GM12875 (cell line): ENCODE measurements around the gene PHF2.
A peak's percentile ranks its signal among the peaks of the same experiment; 100 is the strongest.

Source experiments
- H3K4me3 ChIP-seq: one replicate; pipeline ENCODE4 v1.5.1; 2011; ENCODE audit warnings: low read depth, low read length, control low read depth
- TF ChIP-seq, protein P1 (sequence below): IDR thresholded peaks from 2 replicates; pipeline ENCODE4 v1.5.1; 2011; ENCODE audit warnings: low read depth, mild to moderate bottlenecking, control low read depth, inconsistent platforms, low read length, moderate library complexity, borderline replicate concordance; ENCODE audit not compliant: insufficient read depth

PHF2 gene

DNA sequence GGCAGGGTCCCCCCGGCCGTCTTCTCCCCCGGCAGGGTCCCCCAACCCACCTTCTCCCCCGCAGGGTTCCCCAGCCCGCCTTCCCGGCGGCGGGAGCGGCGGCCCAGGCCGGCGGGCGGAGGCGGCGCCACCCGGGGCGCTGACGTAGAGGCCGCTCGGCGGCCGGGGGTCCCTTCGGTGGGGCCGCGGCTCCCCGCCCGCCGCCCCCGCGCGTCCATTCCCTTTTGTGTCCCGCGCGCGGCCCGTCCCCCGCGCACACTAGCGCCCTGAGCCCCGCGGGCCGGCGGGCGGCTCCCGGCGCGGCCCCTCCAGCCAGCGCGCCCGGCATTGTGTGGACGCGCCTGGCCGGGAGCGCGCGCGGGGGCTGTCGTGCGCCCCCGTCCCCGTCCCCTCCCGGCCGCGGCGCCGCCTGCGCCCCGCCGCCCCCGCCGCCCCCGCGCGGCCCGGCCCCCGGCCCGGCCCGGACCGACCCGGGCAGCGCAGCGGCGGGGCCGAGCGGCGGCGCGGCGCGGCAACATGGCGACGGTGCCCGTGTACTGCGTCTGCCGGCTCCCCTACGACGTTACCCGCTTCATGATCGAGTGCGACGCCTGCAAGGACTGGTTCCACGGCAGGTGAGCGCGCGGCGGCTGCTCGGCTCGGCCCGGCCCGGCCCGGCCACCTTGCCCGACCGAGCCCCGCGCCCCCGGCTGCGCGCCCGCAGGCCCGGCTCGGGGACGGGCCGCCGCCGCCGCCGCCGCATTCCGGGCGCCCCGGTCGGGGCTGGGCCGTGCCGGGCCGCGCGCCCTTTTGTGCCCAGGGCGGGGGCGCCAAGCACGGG lies at the start of gene PHF2:
Gene PHF2 (plus strand): TSS at position 327 of the 820 bp plus-strand sequence. CDS start 190 bp downstream, at position 517.
- TF ChIP-seq, protein P1, sequence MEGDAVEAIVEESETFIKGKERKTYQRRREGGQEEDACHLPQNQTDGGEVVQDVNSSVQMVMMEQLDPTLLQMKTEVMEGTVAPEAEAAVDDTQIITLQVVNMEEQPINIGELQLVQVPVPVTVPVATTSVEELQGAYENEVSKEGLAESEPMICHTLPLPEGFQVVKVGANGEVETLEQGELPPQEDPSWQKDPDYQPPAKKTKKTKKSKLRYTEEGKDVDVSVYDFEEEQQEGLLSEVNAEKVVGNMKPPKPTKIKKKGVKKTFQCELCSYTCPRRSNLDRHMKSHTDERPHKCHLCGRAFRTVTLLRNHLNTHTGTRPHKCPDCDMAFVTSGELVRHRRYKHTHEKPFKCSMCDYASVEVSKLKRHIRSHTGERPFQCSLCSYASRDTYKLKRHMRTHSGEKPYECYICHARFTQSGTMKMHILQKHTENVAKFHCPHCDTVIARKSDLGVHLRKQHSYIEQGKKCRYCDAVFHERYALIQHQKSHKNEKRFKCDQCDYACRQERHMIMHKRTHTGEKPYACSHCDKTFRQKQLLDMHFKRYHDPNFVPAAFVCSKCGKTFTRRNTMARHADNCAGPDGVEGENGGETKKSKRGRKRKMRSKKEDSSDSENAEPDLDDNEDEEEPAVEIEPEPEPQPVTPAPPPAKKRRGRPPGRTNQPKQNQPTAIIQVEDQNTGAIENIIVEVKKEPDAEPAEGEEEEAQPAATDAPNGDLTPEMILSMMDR, result no peak
- H3K4me3 ChIP-seq, result peak within 1 kb of the TSS; percentile 74

DNA sequence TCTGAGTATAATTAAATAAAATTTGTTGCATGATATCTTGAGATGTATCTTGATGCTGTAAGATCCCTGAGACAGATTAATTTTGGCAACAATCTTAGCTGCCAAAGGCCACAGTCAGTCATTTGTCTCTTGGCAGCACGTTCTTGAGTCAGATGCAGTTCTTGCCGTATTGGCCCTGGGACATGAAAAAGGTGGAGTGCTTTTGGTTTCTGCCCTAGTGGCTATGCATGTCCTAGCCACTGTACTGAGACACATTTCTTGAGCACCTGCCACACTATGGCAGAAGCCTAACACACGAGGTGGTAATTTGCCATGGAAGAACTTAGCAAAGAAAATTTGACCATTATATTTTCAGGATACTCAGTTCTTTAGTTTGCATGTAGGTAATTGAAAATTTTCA lies 45.0 kb upstream of the PHF2 start:
- H3K4me3 ChIP-seq, result no peak overlapping the region
- TF ChIP-seq, protein P1, result no peak

DNA sequence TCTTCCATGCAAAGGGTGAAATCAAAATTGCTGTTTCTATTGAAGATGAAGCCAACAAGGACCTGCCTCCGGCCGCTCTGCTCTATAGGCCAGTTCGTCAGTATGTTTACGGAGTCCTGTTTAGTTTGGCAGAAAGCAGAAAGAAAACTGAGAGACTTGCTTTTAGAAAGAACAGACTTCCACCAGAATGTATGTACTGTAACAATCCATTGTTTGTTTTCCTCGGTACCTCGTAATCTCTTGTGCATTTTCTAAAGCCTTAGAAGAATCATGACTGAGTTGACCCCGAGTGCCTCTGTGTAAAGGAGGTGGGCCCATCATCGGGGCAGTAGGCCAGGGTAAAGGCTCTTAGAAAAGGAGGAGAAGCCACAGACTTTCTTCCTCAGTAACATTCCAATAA lies 44.2 kb upstream of the PHF2 start:
- H3K4me3 ChIP-seq, result no peak overlapping the region
- TF ChIP-seq, protein P1, result no peak

DNA sequence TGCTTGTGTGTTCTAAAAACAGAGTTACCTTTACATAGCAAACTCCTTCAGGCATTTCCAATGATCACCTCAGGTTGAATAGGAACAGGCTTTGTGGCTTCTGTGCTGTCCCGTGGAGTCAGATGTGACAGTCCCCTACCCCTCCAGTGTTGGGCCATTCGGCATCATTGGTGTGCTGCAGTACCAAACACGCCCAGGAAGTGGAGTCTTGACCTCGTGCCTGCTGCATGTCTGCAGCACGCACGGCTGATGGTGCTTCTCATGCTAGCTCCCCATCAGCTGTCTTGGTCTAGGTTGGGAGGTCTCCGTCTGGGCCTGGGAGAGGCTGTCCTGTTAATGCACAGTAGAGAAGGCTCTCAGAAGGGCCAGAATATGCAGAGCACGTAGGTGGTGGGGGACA lies 42.5 kb upstream of the PHF2 start:
- TF ChIP-seq, protein P1, result no peak
- no peak overlapping the region for H3K4me3 ChIP-seq

DNA sequence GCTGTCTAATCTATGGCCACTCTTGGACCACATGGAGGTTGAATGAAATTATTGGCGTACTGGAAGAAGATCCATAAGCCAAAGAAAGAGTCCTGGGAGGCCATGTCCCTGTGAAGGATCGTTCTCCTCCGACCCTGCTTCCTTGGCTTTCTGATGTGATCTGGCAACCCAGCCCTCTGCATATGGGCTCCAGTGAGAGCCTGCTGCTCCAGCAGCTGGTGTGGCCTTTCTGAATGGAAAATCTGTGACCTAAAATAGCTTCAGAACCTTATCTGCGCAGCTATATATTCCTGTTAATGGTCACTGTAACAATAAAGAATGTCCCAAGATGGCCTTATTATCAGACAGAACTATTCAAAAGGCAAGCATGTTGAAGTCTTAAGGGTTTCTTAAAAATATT lies 40.2 kb upstream of the PHF2 start:
- TF ChIP-seq, protein P1, result no peak

DNA sequence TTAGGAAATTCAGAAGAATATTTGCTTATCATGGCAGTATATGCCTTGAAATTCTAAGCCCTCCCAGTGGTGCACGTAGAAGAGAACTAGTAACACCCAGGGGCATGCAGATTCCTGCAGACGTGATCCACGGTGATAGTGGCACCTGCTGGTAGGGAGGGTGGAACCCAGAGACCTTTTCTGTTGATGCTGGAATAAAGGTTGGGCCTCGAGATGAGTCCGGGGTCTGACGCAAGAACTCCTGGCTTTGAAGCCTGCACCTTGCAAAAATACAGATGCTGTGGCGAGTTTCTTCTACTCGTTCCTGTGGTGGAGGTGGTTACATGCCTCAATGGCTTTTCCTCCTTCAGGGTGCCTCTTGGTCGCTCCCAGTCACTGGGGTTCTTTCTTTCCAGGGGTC lies 39.5 kb upstream of the PHF2 start:
- TF ChIP-seq, protein P1, result no peak
- H3K4me3 ChIP-seq, result no peak overlapping the region

More for the DNA sequence above, 40.2 kb upstream of the PHF2 start:
- no peak overlapping the region for H3K4me3 ChIP-seq

DNA sequence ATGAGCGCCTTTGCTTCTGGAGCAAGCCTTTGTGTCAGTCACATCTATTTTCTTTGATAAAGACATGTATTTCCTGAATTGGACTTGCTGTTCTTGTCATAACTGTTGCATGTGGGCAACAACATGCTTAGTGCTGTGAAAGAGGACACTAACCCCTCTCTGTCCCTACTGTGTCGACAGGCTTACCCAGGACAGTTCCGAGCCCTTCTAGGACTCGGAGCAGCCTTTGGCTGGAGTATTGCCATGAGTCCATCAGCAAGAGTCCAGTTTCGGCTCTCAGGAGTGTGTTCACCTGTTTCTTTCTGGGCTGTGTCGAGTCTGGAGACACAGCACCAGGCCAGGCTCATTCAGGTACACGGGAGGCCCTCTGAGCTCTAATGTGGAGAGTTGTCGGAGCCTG lies 36.1 kb upstream of the PHF2 start:
- H3K4me3 ChIP-seq, result no peak overlapping the region
- TF ChIP-seq, protein P1, result no peak
